ENCODE measurements around the gene TLE1. TPM values are rescaled to one million over a fixed set of nuclear protein-coding genes. Genes with fewer than 3 reads are reported as not detected.

Gene TLE1
- total and polyA plus RNA-seq, 2 of the 4 experiments (the other 2 are of a cell fraction), result 36.0 to 51.0 TPM

DNA sequence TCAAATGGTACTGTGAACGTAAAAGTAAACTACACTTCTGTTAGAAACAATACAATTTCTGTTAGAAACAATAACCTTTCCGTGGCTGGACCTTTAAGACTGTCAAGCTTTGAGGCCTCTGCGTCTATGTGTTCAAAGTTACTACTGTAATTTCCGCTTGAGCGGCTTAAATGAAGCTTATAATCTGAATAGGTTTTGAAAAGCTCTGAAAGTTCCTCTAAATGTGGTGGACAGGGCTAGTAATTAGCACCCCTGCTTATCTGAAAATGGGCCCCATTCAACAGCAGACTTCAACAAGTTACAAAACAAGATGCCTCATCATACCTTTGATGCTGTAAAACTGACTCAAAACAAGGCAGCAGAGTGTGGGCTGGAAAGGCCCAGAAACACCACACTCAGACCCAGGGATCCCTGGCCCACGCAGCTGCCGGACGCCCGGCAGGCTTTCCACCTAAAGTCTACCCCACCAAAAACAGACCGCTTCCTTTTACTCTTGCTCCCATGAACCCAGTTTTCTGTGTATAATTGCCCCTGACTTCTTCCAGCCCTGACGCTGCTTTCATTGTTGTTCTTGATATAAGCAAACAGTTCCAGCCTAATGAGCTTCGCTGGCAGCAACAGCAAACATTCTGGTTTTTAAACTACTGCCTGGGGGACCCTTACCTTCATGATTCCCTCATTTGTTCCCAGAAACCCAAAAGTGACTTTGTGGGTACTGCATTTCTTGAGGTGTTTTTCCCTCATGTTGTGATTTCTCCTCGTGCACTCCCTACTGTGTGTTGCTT, 66.7 kb downstream of the TLE1 start:
- H4K8ac ChIP-seq (ENCODE audit: low read depth in 2 of 2, low read length in 2 of 2), result no peak overlapping the region
- no peak overlapping the region for H4K5ac ChIP-seq (ENCODE audit: low read depth, low read length)
- no peaks in the 10 kb centered on the region; the same call in 1 of the 2 replicates for H4K20me1 ChIP-seq (ENCODE audit: insufficient read depth, low read length)
- no peak overlapping the region for H3K23ac ChIP-seq (ENCODE audit: low read depth, low read length)
- H3K79me1 ChIP-seq (ENCODE audit: low read depth in 1 of 2, low read length in 2 of 2), result peaks cover 10 to 28% of the 10 kb centered on the region in 2 experiments; a peak in 3 of 4 replicates
- H3K27ac ChIP-seq (ENCODE audit: insufficient read depth, low read length), result no peak overlapping the region
- no peak overlapping the region for H3K14ac ChIP-seq (replicated peaks; ENCODE audit: low read depth, low read length)
- TF ChIP-seq POLR2A (IDR thresholded peaks at IDR 0.05; ENCODE audit: low read depth, low read length) (no peak), MAFK (IDR thresholded peaks at IDR 0.05; ENCODE audit: low read depth, low read length) (no peak), MXI1 (IDR thresholded peaks at IDR 0.05; ENCODE audit: borderline replicate concordance, low read depth, low read length) (no peak), ELK1 (IDR thresholded peaks at IDR 0.05; ENCODE audit: borderline replicate concordance, low read depth, low read length) (no peak), BHLHE40 (IDR thresholded peaks at IDR 0.05; ENCODE audit: low read depth, low read length) (no peak), SMC3 (IDR thresholded peaks at IDR 0.05; ENCODE audit: low read depth, low read length) (no peak), RCOR1 (IDR thresholded peaks at IDR 0.05; ENCODE audit: insufficient replicate concordance, low read length) (no peak), NFE2L2 (IDR thresholded peaks at IDR 0.05; ENCODE audit: low read depth, low read length) (no peak), RFX5 (IDR thresholded peaks at IDR 0.05; ENCODE audit: low read depth, low read length) (no peak), FOS (IDR thresholded peaks at IDR 0.05; ENCODE audit: low read depth, low read length) (no peak), MAZ (IDR thresholded peaks at IDR 0.05; ENCODE audit: borderline replicate concordance, low read depth, low read length) (no peak), CHD1 (IDR thresholded peaks at IDR 0.05; ENCODE audit: low read depth, low read length) (no peak), CEBPB (IDR thresholded peaks at IDR 0.05; ENCODE audit: low read depth, low read length) (no peak)
- TF ChIP-seq, protein P1, sequence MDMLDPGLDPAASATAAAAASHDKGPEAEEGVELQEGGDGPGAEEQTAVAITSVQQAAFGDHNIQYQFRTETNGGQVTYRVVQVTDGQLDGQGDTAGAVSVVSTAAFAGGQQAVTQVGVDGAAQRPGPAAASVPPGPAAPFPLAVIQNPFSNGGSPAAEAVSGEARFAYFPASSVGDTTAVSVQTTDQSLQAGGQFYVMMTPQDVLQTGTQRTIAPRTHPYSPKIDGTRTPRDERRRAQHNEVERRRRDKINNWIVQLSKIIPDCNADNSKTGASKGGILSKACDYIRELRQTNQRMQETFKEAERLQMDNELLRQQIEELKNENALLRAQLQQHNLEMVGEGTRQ (IDR thresholded peaks at IDR 0.05; ENCODE audit: low read depth, low read length), result no peak
- H3K36me3 ChIP-seq (ENCODE audit: control insufficient read depth, insufficient read depth, low read length), result peaks cover 11% of the 10 kb centered on the region
- no peak overlapping the region for H2BK15ac ChIP-seq (ENCODE audit: low read depth, low read length)
- in situ Hi-C loops (cut with MboI; ENCODE audit: low sequenced_read_pairs), result no loop called here
- no peak overlapping the region for H2BK5ac ChIP-seq (ENCODE audit: low read depth, low read length, poor library complexity, severe bottlenecking)
- H3K9me3 ChIP-seq (ENCODE audit: control insufficient read depth, insufficient read depth, low read length), result no peaks in the 10 kb centered on the region
- no peak overlapping the region for H2BK120ac ChIP-seq (ENCODE audit: low read depth, low read length)
- H3K4me2 ChIP-seq (ENCODE audit: low read depth, low read length), result no peak overlapping the region
- no peak overlapping the region for H3K4me3 ChIP-seq (ENCODE audit: insufficient read depth, low read depth, low read length)
- no peak overlapping the region for H2AK5ac ChIP-seq (ENCODE audit: low read depth, low read length)
- peaks cover 11% of the 10 kb centered on the region for H3K9me1 ChIP-seq (ENCODE audit: insufficient read depth, low read length)
- intact Hi-C loops (cut with micrococcal nuclease), result no loop called here
- H3K18ac ChIP-seq (ENCODE audit: low read depth, low read length), result no peak overlapping the region
- H3K27me3 ChIP-seq (ENCODE audit: control insufficient read depth, insufficient read depth, low read length), result no peaks in the 10 kb centered on the region
- POLR2A ChIA-PET (ENCODE audit: unreplicated experiment), result no interaction called here
- H3K56ac ChIP-seq (ENCODE audit: extremely low read depth, insufficient read depth, low read length), result no peak overlapping the region
- no peak overlapping the region for H2BK20ac ChIP-seq (ENCODE audit: low read depth, low read length)
- CTCF ChIA-PET, result no interaction called here
- dilution Hi-C loops (cut with HindIII; ENCODE audit: low sequenced_read_pairs, unreplicated experiment), result no loop called here
- H4K91ac ChIP-seq (ENCODE audit: insufficient read depth, low read depth, low read length), result no peak overlapping the region
- no peak overlapping the region for H3K4ac ChIP-seq (ENCODE audit: low read depth, low read length)
- peaks cover 6% of the 10 kb centered on the region for H3K4me1 ChIP-seq (ENCODE audit: control insufficient read depth, insufficient read depth, low read length)
- ATAC-seq (ENCODE audit: low read depth) (no peak), DNase-seq (no peak)
- no peak overlapping the region for H3K9ac ChIP-seq (ENCODE audit: low read depth, low read length)
- WGBS, 2 experiments (ENCODE audit: extremely low coverage in 2 of 2, insufficient read length in 1 of 2), result 73% methylated on average over 3 of the region's 13 CpGs; no CpG with 5 or more reads in 1 of the 2 experiments
- BruUV-seq (replicated peaks), result no TSS peak
- H2AK9ac ChIP-seq (replicated peaks; ENCODE audit: low read depth, low read length, poor library complexity), result no peak overlapping the region
- H2AFZ ChIP-seq (replicated peaks; ENCODE audit: low read length, poor library complexity), result no peak overlapping the region

Measured in IMR-90 (cell line).